Parathyroid adenoma (tissue), 2 donors: ENCODE measurements around the gene PCARE.

Experiments
- H2AFZ ChIP-seq: fragments of 300-600 bp; sonication (generic); one replicate; pipeline ENCODE4 v1.7.0; 2017; ENCODE audit warnings: antibody characterized with exemption, mild to moderate bottlenecking
- H3K27ac ChIP-seq: fragments of 300-600 bp; sonication (generic); one replicate; pipeline ENCODE4 v1.7.0; 2017
- H3K27me3 ChIP-seq: fragments of 300-600 bp; sonication (generic); one replicate; pipeline ENCODE4 v1.7.0; 2017; ENCODE audit warnings: low read length; ENCODE audit not compliant: control insufficient read depth, insufficient read depth
- H3K36me3 ChIP-seq: fragments of 300-600 bp; sonication (generic); one replicate; pipeline ENCODE4 v1.7.0; 2017; ENCODE audit warnings: low read length; ENCODE audit not compliant: control insufficient read depth, insufficient read depth
- H3K4me1 ChIP-seq: fragments of 300-600 bp; sonication (generic); one replicate; pipeline ENCODE4 v1.7.0; 2017; ENCODE audit warnings: control low read depth
- H3K4me2 ChIP-seq: fragments of 300-600 bp; sonication (generic); one replicate; pipeline ENCODE4 v1.7.0; 2017; ENCODE audit warnings: low read length
- H3K4me3 ChIP-seq: fragments of 300-600 bp; sonication (generic); one replicate; pipeline ENCODE4 v1.7.0; 2017; ENCODE audit warnings: low read depth, low read length
- H3K79me2 ChIP-seq: fragments of 300-600 bp; sonication (generic); one replicate; pipeline ENCODE4 v1.7.0; 2017; ENCODE audit warnings: control low read depth
- H3K9ac ChIP-seq: fragments of 300-600 bp; sonication (generic); one replicate; pipeline ENCODE4 v1.7.0; 2017; ENCODE audit warnings: mild to moderate bottlenecking
- H3K9me3 ChIP-seq: fragments of 300-600 bp; sonication (generic); one replicate; pipeline ENCODE4 v1.7.0; 2017; ENCODE audit warnings: low read length; ENCODE audit not compliant: control insufficient read depth
- CTCF ChIP-seq: fragments of 300-600 bp; sonication (generic); IDR thresholded peaks from one replicate; pipeline ENCODE4 v1.7.0; 2017; ENCODE audit warnings: antibody characterized with exemption, mild to moderate bottlenecking
- donor health status: primary hyperparathyroidism.

The PCARE gene

GRCh38 chr2:29071032-29071975, 3.0 kb downstream of the PCARE start:
- no peak overlapping the region for H3K4me3 ChIP-seq
- no peaks in the 10 kb centered on the region for H3K27me3 ChIP-seq
- no peak overlapping the region for H3K4me2 ChIP-seq
- H3K9ac ChIP-seq: no peak overlapping the region
- H3K9me3 ChIP-seq: no peaks in the 10 kb centered on the region
- H3K36me3 ChIP-seq: no peaks in the 10 kb centered on the region
- no peak for TF ChIP-seq CTCF
- H3K79me2 ChIP-seq: no peaks in the 10 kb centered on the region
- no peaks in the 10 kb centered on the region for H3K4me1 ChIP-seq
- no peak overlapping the region for H3K27ac ChIP-seq
- no peak overlapping the region for H2AFZ ChIP-seq

- no peak overlapping the region for H2AFZ ChIP-seq
- no peak overlapping the region for H3K9ac ChIP-seq
- no peak overlapping the region for H3K4me3 ChIP-seq
- H3K27me3 ChIP-seq: no peaks in the 10 kb centered on the region
- no peaks in the 10 kb centered on the region for H3K36me3 ChIP-seq
- H3K4me1 ChIP-seq: no peaks in the 10 kb centered on the region
- H3K4me2 ChIP-seq: no peak overlapping the region
- no peak for TF ChIP-seq CTCF
- no peaks in the 10 kb centered on the region for H3K9me3 ChIP-seq
- H3K27ac ChIP-seq: no peak overlapping the region
- no peaks in the 10 kb centered on the region for H3K79me2 ChIP-seq
Measured at GRCh38 chr2:29070526-29070925, 3.8 kb downstream of the PCARE start.

- Histone ChIP-seq H3K4me2 (no peak overlapping the region), H3K4me1 (no peaks in the 10 kb centered on the region), H3K79me2 (no peaks in the 10 kb centered on the region), H3K9ac (no peak overlapping the region), H3K36me3 (no peaks in the 10 kb centered on the region), H2AFZ (no peak overlapping the region), H3K9me3 (no peaks in the 10 kb centered on the region), H3K27ac (no peak overlapping the region), H3K4me3 (no peak overlapping the region), H3K27me3 (no peaks in the 10 kb centered on the region)
- TF ChIP-seq CTCF: no peak
Measured at GRCh38 chr2:29068513-29068912, 5.8 kb downstream of the PCARE start.

- Histone ChIP-seq H3K27ac (no peak overlapping the region), H3K4me2 (no peak overlapping the region), H3K36me3 (no peaks in the 10 kb centered on the region), H2AFZ (no peak overlapping the region), H3K4me1 (no peaks in the 10 kb centered on the region), H3K9ac (no peak overlapping the region), H3K9me3 (no peaks in the 10 kb centered on the region), H3K27me3 (no peaks in the 10 kb centered on the region), H3K4me3 (no peak overlapping the region), H3K79me2 (no peaks in the 10 kb centered on the region)
- no peak for TF ChIP-seq CTCF
Measured at GRCh38 chr2:29066997-29067605, 7.2 kb downstream of the PCARE start.
